OCI-LY1 (cell line): ENCODE measurements around the gene ADORA2A.

Source experiments
- H2AFZ ChIP-seq: fragments of 200-600 bp; sonication (generic), shearing (Covaris generic); 2 replicates; pipeline ENCODE4 v1.6.0; 2014; ENCODE audit warnings: antibody characterized with exemption, mild to moderate bottlenecking, low read length
- H3F3A ChIP-seq: fragments of 200-600 bp; sonication (generic), shearing (Covaris generic); 2 replicates; pipeline ENCODE4 v1.6.0; 2014; ENCODE audit warnings: mild to moderate bottlenecking, antibody characterized with exemption, low read length, moderate library complexity; ENCODE audit not compliant: insufficient read depth
- H3K27ac ChIP-seq: fragments of 200-600 bp; sonication (generic); 2 replicates; pipeline ENCODE4 v1.5.1; 2014; ENCODE audit warnings: low read length, mixed run types, mild to moderate bottlenecking, low read depth; ENCODE audit not compliant: poor library complexity, severe bottlenecking
- H3K27me3 ChIP-seq: fragments of 200-600 bp; sonication (generic); 2 replicates; pipeline ENCODE4 v1.6.0; 2014; ENCODE audit warnings: antibody characterized with exemption, mild to moderate bottlenecking, low read length, moderate library complexity; ENCODE audit not compliant: insufficient read depth
- H3K36me3 ChIP-seq: fragments of 200-600 bp; sonication (generic); 2 replicates; pipeline ENCODE4 v1.6.1; 2014; ENCODE audit warnings: mild to moderate bottlenecking, antibody characterized with exemption, low read length, moderate library complexity, mixed read lengths; ENCODE audit not compliant: insufficient read depth
- H3K4me1 ChIP-seq: fragments of 200-600 bp; sonication (generic); 2 replicates; pipeline ENCODE4 v1.5.1; 2014; ENCODE audit warnings: mild to moderate bottlenecking, low read length, moderate library complexity; ENCODE audit not compliant: insufficient read depth, severe bottlenecking
- H3K4me2 ChIP-seq: fragments of 200-600 bp; sonication (generic), shearing (Covaris generic); 2 replicates; pipeline ENCODE4 v1.6.1; 2014; ENCODE audit warnings: low read length
- H3K4me3 ChIP-seq: fragments of 200-600 bp; sonication (generic); 2 replicates; pipeline ENCODE4 v1.5.1; 2014; ENCODE audit warnings: low read length, low read depth, mild to moderate bottlenecking, mixed read lengths; ENCODE audit not compliant: poor library complexity, severe bottlenecking
- H3K79me2 ChIP-seq: fragments of 200-600 bp; shearing (Covaris generic); 2 replicates; pipeline ENCODE4 v1.6.1; 2016; ENCODE audit warnings: mixed run types, low read length, mixed read lengths; ENCODE audit not compliant: insufficient read depth
- H3K9ac ChIP-seq: fragments of 200-600 bp; sonication (generic), shearing (Covaris generic); 2 replicates; pipeline ENCODE4 v1.6.1; 2014; ENCODE audit warnings: mild to moderate bottlenecking, low read length, mixed read lengths
- H3K9me2 ChIP-seq: fragments of 200-600 bp; sonication (generic), shearing (Covaris generic); 2 replicates; pipeline ENCODE4 v1.6.1; 2014; ENCODE audit warnings: low read depth, mild to moderate bottlenecking, low read length, mixed read lengths
- H3K9me3 ChIP-seq: fragments of 200-600 bp; shearing (Covaris generic); 2 replicates; pipeline ENCODE4 v1.6.1; 2014; ENCODE audit warnings: low read length, mixed read lengths
- H4K20me1 ChIP-seq: fragments of 200-600 bp; sonication (generic), shearing (Covaris generic); 2 replicates; pipeline ENCODE4 v1.6.0; 2016; ENCODE audit warnings: mild to moderate bottlenecking, low read length; ENCODE audit not compliant: insufficient read depth
- EZH2 ChIP-seq: fragments of 200-600 bp; sonication (generic), shearing (Covaris generic); IDR thresholded peaks from 2 replicates; pipeline ENCODE4 v1.8.0; 2017; ENCODE audit warnings: borderline replicate concordance, mixed run types, mild to moderate bottlenecking, antibody characterized with exemption, low read length, moderate library complexity, mixed read lengths
- TF ChIP-seq, protein P1 (sequence below): fragments of 200-600 bp; sonication (generic), shearing (Covaris generic); IDR thresholded peaks from 2 replicates; pipeline ENCODE4 v1.5.1; 2017; ENCODE audit warnings: mild to moderate bottlenecking, antibody characterized with exemption, low read length, moderate library complexity, mixed read lengths

ADORA2A gene

DNA sequence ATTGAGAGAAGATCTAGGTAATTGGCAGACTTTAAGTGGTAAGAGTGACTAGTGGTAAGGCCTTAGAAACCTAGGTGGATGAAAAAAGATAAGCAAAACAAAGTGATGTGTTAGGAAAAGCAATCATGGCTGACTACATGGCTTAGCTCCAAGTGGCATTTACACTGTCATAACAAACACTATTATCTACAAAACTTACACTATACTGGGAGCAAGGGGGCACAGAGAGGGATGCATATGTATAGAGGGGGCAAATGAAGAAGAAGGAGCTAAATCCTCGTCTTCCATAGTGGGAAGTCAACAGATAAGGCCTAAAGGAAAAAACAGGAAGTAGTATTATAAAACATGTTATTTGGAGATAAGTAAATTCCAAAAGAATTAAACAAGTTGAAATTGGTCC is 32.5 kb downstream of the ADORA2A start:
- H3K4me2 ChIP-seq: no peak overlapping the region
- TF ChIP-seq, protein P1, sequence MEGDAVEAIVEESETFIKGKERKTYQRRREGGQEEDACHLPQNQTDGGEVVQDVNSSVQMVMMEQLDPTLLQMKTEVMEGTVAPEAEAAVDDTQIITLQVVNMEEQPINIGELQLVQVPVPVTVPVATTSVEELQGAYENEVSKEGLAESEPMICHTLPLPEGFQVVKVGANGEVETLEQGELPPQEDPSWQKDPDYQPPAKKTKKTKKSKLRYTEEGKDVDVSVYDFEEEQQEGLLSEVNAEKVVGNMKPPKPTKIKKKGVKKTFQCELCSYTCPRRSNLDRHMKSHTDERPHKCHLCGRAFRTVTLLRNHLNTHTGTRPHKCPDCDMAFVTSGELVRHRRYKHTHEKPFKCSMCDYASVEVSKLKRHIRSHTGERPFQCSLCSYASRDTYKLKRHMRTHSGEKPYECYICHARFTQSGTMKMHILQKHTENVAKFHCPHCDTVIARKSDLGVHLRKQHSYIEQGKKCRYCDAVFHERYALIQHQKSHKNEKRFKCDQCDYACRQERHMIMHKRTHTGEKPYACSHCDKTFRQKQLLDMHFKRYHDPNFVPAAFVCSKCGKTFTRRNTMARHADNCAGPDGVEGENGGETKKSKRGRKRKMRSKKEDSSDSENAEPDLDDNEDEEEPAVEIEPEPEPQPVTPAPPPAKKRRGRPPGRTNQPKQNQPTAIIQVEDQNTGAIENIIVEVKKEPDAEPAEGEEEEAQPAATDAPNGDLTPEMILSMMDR: no peak
- no peak for TF ChIP-seq EZH2

DNA sequence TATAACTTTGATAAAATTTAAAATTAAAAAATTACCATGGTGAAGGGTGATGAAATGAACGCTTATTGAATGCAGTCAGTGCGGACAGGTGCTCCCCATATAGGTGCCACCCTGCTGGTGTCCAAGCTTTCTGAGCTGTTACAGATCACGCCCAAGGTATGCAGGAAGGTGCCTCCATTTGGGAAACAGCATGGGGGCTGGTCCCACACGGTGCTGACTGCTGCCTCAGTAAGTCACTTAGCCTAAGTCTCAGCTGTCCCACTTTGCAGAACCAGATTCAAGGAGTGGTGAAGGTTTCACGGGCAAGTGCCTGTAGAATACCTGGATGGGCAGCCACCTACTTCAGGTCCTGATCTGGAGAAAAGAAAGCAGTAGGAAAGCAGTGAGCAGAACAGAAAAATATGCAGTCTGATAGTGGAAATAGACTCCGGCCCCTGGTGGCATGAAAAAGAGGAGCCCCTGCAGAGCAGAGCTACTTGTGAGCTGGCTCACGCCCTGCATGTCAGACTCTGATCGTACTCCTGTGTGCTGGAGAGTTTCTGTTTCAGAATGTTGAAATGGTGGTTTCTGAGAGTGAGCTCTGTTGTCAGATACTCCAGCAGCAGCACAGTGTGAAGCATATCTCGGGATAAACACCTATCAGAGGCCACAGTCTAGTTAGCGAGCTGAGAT is 33.2 kb downstream of the ADORA2A start:
- Histone ChIP-seq H4K20me1 (no peaks in the 10 kb centered on the region), H3K9me2 (no peaks in the 10 kb centered on the region), H2AFZ (peak overlapping the region; percentile 94), H3K4me1 (peaks cover 31% of the 10 kb centered on the region), H3K27me3 (no peaks in the 10 kb centered on the region), H3K27ac (peak overlapping the region; percentile 30), H3K4me2 (peak overlapping the region; percentile 43; the same call in 1 of the 2 replicates), H3K79me2 (no peaks in the 10 kb centered on the region), H3K36me3 (no peaks in the 10 kb centered on the region), H3K4me3 (no peak overlapping the region), H3K9me3 (no peaks in the 10 kb centered on the region), H3K9ac (peak overlapping the region; percentile 33; the same call in 1 of the 2 replicates), H3F3A (no peaks in the 10 kb centered on the region)
- TF ChIP-seq EZH2: no peak
- TF ChIP-seq, protein P1: no peak; the same call in 1 of the 2 replicates

More for the DNA sequence above, 32.5 kb downstream of the ADORA2A start:
- Histone ChIP-seq H3K4me1 (peaks cover 37% of the 10 kb centered on the region), H3K27ac (no peak overlapping the region), H3K4me3 (no peak overlapping the region), H2AFZ (no peak overlapping the region), H4K20me1 (no peaks in the 10 kb centered on the region), H3K9ac (no peak overlapping the region), H3K9me2 (no peaks in the 10 kb centered on the region), H3K36me3 (no peaks in the 10 kb centered on the region), H3F3A (no peaks in the 10 kb centered on the region), H3K9me3 (no peaks in the 10 kb centered on the region), H3K27me3 (no peaks in the 10 kb centered on the region), H3K79me2 (no peaks in the 10 kb centered on the region)

- Histone ChIP-seq H3K4me2 (no peak overlapping the region), H2AFZ (0 out of 2 replicates have a peak overlapping the region, but pooled peaks have one; percentile 24), H3K27me3 (no peaks in the 10 kb centered on the region), H3F3A (no peaks in the 10 kb centered on the region), H3K79me2 (no peaks in the 10 kb centered on the region), H4K20me1 (no peaks in the 10 kb centered on the region), H3K36me3 (no peaks in the 10 kb centered on the region), H3K9me2 (no peaks in the 10 kb centered on the region), H3K9ac (no peak overlapping the region), H3K27ac (peak overlapping the region; percentile 47), H3K9me3 (no peaks in the 10 kb centered on the region), H3K4me1 (peaks cover 46% of the 10 kb centered on the region), H3K4me3 (no peak overlapping the region)
- TF ChIP-seq, protein P1: no peak
- TF ChIP-seq EZH2: no peak
Observed at GRCh38 chr22:24463071-24463760, 35.8 kb downstream of the ADORA2A start.
